T-helper 1 cell (primary cell): ENCODE measurements around the gene CDC45.
"Not testable (repeated sequence)": the region's sequence is repeated elsewhere in the genome, so short reads cannot be mapped to it uniquely, and the experiment has no call there.

Source experiments
- DNase-seq, 5 donors: peaks; one replicate each; pipeline ENCODE4 v3.0.0-alpha.2; 2012 to 2020

The CDC45 gene

DNA sequence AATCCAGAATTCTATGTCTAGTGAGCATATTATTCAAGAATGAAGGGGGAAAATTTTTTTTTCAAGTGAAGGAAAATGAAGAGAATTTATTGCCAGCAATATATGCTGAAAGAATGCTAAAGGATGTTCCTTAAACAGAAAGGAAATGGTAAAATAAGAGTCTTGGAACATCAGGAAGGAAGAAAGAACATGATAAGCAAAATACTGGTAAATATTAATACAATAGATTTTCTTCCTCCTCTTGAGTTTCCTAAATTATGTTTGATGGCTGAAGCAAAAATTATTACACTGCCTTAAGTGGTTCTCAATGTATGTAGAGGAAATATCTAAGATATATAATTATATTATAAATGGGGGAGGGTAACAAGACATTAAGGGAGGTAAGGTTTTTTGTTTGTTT is 54.1 kb downstream of the CDC45 start:
- DNase-seq = no peak

DNA sequence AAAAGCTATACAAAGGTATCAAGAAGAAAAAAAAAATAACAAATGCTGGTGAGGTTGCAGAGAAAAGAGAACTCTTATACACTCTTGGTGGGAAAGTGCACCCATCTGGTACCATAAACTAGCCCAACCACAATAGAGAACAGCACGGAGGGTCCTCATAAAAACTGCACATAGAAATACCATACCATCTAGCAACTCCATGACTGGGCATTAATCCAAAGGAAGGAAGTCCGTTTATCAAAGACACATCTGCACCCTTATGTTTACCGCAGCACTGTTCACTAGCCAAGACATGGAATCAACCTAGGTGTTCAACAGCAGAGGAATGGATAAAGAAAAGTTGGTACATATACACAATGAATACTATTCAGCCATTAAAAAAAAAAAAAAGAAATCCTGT is 55.3 kb downstream of the CDC45 start:
- no peak for DNase-seq

GRCh38 chr22:19536564-19536963 is 56.8 kb downstream of the CDC45 start:
- no peak for DNase-seq

DNA sequence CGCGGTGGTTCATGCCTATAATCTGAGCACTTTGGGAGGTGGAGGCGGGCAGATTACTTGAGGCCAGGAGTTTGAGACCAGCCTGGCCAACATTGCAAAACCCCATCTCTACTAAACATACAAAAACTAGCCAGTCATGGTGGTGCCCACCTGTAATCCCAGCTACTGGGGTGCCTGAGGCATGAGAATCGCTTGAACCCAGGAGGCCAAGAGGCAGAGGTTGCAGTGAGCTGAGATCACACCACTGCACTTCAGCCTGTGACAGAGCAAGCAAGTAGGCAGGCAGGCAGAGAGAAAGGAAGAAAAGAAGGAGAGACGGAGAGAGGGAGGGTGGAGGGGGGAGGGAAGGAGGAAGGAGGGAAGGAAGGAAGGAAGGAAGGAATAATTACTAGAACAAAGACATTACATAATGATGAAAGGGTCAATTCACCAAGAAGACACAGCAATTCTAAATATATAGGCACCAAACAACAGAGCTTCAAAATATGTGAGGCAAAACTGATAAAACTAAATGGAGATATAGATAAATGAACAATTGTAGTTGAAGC is 58.3 kb downstream of the CDC45 start:
- DNase-seq = no peak

GRCh38 chr22:19540394-19540793 is 60.7 kb downstream of the CDC45 start:
- no peak for DNase-seq

- no peak for DNase-seq
Measured at GRCh38 chr22:19543970-19544708, 64.4 kb downstream of the CDC45 start.

GRCh38 chr22:19545935-19546207 is 66.2 kb downstream of the CDC45 start:
- no peak for DNase-seq

DNA sequence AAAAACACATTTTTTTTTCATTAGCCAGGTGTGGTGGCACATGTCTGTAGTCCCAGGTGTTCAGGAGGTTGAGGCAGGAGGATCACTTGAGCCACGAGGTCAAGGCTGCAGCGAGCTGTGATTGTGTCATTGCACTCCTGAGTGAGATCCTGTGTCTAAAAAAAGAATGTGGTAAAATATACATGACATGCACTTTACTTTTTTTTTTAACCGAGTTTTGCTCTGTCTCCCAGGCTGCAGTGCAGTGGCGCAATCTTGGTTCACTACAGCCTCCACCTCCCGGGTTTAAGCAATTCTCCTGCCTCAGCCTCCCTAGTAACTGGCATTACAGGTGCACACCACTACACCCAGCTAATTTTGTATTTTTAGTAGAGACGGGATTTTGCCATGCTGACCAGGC is 67.0 kb downstream of the CDC45 start:
- DNase-seq = no peak

DNA sequence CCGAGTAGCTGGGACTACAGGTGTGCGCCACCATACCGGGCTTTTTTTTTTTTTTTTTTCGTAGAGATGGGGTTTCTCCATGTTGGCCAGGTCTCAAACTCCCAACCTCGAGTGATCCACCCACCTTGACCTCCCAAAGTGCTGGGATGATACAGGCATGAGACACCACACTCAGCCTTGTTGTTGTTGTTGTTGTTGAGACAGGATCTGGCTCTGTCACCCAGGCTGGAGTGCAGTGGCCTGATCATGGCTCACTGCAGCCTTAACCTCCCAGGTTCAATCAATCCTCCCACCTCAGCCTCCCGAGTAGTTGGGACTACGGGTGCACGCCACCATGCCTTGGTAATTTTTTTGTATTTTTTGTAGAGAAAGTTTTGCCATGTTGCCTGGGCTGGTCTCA is 67.9 kb downstream of the CDC45 start:
- no peak for DNase-seq

DNA sequence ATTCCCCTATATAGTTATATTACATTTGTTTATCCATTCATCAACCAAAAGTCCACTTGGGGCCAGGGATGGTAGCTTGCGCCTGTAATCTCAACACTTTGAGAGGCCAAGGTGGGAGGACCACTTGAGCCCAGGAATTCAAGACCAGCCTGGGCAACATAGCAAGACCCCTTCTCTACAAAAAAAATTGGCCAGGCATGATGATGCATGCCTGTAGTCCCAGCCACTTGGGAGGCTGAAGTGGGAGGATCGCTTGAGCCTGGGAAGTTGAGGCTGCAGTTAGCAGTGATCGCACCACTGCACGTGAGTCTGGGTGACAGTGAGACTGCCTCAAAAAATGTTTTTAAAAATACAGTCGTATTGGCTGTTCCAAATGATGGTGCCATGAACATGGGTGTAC is 68.7 kb downstream of the CDC45 start:
- DNase-seq = not testable (repeated sequence)

GRCh38 chr22:19548964-19549363 is 69.2 kb downstream of the CDC45 start:
- DNase-seq = no peak

GRCh38 chr22:19549428-19549827 is 69.7 kb downstream of the CDC45 start:
- DNase-seq = no peak

DNA sequence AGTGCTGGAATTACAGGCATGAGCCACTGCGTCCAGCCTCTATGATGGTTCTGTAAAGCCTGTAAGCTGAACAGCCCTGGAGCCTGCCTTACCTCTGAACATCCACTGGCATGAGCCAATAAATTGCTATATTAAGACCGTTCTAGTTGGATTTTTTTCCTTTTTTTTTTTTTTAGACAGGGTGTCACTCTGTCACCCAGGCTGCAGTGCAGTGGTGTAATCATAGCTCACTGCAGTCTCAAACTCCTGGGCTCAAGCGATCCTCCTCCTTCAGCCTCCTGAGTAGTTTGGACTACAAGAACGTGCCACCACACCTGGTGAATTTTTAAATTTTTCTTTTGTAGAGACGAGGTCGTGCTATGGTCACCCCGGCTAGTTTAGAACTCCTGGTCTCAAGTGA is 70.7 kb downstream of the CDC45 start:
- DNase-seq = no peak

DNA sequence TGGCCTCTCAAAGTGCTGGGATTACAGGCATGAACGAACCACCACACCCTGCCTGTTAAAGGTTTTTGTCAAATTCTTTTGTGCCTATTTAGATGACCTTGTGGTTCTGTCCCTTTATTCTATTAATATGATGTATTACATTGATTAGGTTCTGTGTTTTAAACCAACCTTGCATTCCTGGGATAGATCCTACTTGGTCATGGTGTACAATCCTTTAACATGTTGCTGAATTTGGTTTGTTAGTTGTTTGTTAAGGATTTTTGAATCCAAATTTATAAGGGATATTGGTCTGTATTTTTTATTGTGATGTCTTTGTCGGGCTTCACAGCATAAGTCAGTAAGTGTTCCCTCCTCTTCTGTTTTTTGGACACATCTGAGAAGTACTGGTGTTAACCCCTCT is 73.5 kb downstream of the CDC45 start:
- DNase-seq = no peak

GRCh38 chr22:19554834-19555404 is 75.2 kb downstream of the CDC45 start:
- DNase-seq = no peak

GRCh38 chr22:19555651-19556050 is 75.9 kb downstream of the CDC45 start:
- DNase-seq = no peak

DNA sequence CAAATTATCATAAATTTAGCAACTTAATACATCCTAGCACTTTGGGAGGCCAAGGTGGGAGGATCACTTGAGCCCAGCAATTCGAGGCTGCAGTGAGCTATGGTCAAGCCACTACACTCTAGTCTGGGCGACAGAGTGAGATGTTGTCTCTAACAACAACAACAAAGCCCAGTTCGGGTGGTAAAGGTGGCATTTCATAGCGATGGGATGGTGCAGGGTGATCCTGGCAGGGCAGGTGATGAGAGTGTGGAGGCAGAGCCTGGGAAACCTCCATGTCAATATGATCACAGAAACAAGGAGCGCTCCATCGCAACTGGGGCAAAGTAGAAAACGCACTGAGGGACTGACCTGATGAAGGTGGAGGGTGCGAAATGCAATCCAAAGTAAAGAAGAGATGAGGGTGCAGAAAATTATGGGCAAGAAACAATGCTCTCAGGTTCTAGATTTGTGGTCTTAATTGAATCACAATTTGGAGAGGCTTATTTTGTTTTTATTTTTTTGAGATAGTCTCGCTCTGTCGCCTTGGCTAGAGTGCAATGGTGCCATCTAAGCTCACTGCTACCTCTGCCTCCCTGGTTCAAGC is 77.3 kb downstream of the CDC45 start:
- DNase-seq = no peak

- DNase-seq = no peak
Measured at GRCh38 chr22:19559324-19559811, 79.6 kb downstream of the CDC45 start.

- DNase-seq = no peak
Measured at GRCh38 chr22:19559956-19560355, 80.2 kb downstream of the CDC45 start.

DNA sequence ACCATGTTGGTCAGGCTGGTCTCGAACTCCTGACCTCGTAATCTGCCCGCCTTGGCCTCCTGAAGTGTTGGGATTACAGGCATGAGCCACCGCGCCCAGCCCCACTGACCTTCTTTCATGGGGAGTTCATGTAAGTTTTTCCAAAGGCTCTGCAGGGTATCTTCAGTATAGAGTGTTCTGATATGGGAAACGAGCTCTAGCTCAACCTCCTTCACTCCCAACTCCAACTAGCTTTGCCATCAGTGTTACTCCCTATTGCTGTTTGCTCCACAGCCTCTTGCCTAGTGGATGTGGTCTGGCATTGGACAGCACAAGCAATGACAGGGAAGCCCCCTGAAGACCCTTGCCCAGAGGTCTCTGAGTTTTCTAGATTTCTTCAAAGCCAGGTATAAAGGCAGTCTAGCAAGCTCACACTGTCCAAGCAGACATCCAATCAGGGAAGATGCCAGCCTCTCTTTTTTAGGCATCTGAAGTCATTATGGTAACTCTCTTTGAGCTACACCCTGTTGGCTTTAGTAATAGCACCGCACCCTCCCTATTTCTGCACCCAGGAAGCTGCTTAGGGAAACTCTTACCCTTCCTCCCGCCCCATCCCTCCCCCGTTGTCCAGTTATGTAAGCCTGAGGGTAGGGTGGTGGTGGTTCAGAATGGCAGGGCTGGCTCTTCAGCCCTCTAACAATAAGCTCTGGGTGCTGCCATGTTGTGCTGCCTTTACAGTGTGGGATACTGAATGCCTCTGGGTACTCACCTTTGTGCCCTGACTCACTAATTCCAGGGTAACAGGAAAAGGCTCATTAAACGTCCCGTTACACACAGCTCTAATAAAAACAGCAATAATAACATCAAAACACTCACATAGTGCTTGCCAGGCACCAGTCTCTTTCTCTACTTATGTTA is 85.9 kb downstream of the CDC45 start:
- no peak for DNase-seq

DNA sequence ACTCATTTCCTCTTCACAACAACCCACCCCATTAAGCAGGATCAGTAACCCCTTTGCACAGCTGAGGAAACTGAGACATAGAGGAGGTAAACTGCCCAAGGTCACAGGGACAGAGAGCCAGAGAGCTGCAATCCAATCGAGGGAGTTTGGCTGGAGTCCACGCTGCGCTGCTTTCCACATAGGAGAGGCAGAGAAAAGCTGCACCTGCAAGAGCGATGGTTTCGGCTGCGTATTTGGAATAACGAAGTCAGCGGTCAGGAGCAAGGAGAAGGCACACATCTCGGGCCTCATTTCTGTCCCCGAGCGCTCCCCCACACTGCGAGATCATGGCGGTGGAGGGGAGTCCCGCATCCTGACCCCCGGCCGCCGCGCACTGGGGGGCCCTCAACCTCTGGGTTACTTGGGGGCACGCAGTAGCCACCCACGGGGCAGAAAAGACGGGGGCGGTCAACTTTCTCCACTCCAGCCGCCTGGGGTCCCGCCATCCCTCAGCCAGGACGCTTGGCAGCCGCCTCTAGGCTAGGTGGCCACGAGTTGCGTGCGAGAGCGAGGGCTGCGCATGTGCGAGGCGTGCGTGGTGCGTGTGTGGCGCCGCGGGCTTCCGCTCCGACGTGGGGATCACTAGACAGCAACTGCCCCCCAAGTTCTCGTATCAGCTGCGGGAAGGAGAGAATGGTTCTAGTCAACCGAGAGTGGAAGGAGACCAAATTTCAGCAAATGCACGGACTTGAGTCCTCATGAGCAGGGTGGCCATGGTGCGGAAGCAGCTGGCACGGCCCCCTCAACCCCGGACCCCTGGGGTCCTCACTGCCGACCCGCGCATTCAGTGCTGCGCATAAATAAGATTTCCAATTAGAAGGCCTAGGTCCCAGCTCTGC is 86.8 kb downstream of the CDC45 start:
- no peak for DNase-seq
